ENCODE measurements around the gene SYMPK.

SYMPK gene

GRCh38 chr19:45902651-45903625, 40.0 kb upstream of the SYMPK start (continued):
- no peak for TF ChIP-seq ZNF549 (tag by site-specific recombination; IDR thresholded peaks at IDR 0.05)
- no peak for TF ChIP-seq ZNF530 (tag by site-specific recombination; IDR thresholded peaks at IDR 0.05; ENCODE audit: low read depth)
- no peak for TF ChIP-seq ATF2 (tag by site-specific recombination; IDR thresholded peaks at IDR 0.05; ENCODE audit: low read depth)
- no peak for TF ChIP-seq ZFP41 (tag by site-specific recombination; IDR thresholded peaks at IDR 0.05; ENCODE audit: borderline replicate concordance)
- TF ChIP-seq ZBTB1 (tag by site-specific recombination; IDR thresholded peaks at IDR 0.05), result no peak
- TF ChIP-seq PRDM2 (tag by site-specific recombination; IDR thresholded peaks at IDR 0.05; ENCODE audit: borderline replicate concordance), result no peak
- TF ChIP-seq BCL11B (tag by site-specific recombination; IDR thresholded peaks at IDR 0.05; ENCODE audit: low read depth), result no peak
- TF ChIP-seq ZFP37 (tag by site-specific recombination; IDR thresholded peaks at IDR 0.05), result peak; percentile 19; the same call in 1 of the 2 replicates
- no peak for TF ChIP-seq GFI1B (tag by site-specific recombination; IDR thresholded peaks at IDR 0.05)
- TF ChIP-seq ZNF596 (tag by site-specific recombination; IDR thresholded peaks at IDR 0.05), result no peak
- TF ChIP-seq ZNF623 (tag by site-specific recombination; IDR thresholded peaks at IDR 0.05), result no peak
- TF ChIP-seq ZNF660 (tag by site-specific recombination; IDR thresholded peaks at IDR 0.05), result peak; percentile 69
- TF ChIP-seq ZNF629 (tag by site-specific recombination; IDR thresholded peaks at IDR 0.05), result 0 out of 2 replicates have a peak, but pooled peaks have one; percentile 10
- TF ChIP-seq ZNF324 (tag by site-specific recombination; IDR thresholded peaks at IDR 0.05), result no peak
- TF ChIP-seq WT1 (tag by site-specific recombination; IDR thresholded peaks at IDR 0.05), result no peak
- TF ChIP-seq ZNF362 (tag by site-specific recombination; IDR thresholded peaks at IDR 0.05), result no peak
- TF ChIP-seq ZFP69B (tag by site-specific recombination; IDR thresholded peaks at IDR 0.05), result peak; percentile 30; the same call in 1 of the 2 replicates
- peak; percentile 22; the same call in 1 of the 2 replicates for TF ChIP-seq ZNF561 (tag by site-specific recombination; IDR thresholded peaks at IDR 0.05; ENCODE audit: borderline replicate concordance)
- TF ChIP-seq ZNF394 (tag by site-specific recombination; IDR thresholded peaks at IDR 0.05; ENCODE audit: borderline replicate concordance), result no peak
- no peak for TF ChIP-seq ZNF404 (tag by site-specific recombination; IDR thresholded peaks at IDR 0.05)
- TF ChIP-seq ZNF202 (tag by site-specific recombination; IDR thresholded peaks at IDR 0.05; ENCODE audit: borderline replicate concordance), result no peak
- no peak for TF ChIP-seq OSR2 (tag by site-specific recombination; IDR thresholded peaks at IDR 0.05)
- no peak for TF ChIP-seq TSHZ1 (tag by site-specific recombination; IDR thresholded peaks at IDR 0.05; ENCODE audit: borderline replicate concordance)
- TF ChIP-seq ZNF514 (tag by site-specific recombination; IDR thresholded peaks at IDR 0.05), result no peak
- no peak for TF ChIP-seq ZNF184 (tag by site-specific recombination; IDR thresholded peaks at IDR 0.05)
- TF ChIP-seq ZNF670 (tag by site-specific recombination; IDR thresholded peaks at IDR 0.05; ENCODE audit: low read depth), result no peak
- peak; percentile 81 for TF ChIP-seq GLIS1 (tag by site-specific recombination; IDR thresholded peaks at IDR 0.05)

Data from HEK293 (cell line).